T-helper 1 cell (primary cell): ENCODE data around the gene OLFML3.
"Not testable (repeated sequence)": the region's sequence is repeated elsewhere in the genome, so short reads cannot be mapped to it uniquely, and the experiment has no call there.

Experiments used
- DNase-seq, 5 donors: peaks; one replicate each; pipeline ENCODE4 v3.0.0-alpha.2; 2012 to 2020

The OLFML3 gene

DNA sequence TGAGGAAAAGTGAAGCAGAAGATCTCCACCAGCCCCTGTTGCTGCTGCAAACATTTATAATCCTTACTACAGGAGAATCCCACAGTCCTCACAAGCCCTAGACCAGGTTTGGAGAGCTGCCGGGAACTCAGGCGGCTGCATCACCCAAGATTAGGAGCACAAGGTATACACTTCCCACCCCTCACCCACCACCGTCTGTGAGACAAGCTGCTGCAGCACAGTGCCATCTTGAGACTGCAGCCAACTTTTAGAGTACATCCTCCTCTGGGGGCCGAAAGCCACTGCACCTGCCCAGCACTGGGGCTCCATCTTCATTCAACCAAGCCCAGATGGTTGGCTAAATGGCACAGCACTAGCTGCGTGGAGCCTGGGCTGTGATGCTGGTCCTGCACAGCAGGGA, 13.8 kb downstream of the OLFML3 start:
- DNase-seq: no peak

DNA sequence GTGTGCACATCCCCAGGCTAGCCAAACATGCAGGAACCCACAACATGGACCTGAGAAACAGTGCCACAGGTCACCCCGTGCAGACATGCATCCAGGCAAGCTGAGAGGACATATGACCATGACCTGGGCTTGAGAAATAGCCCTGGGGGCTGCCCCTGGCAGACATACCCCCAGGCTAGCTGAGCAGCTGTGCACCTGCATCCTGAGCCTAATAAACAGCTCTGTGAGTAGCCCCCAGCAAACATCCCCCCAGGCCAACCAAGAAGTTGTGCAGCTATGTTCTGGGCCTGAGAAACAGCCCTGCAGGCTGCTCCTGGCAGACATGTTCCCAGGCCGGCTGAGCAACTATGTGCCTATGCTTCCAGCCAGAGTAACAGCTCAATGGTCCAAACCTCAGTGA, 14.5 kb downstream of the OLFML3 start:
- no peak for DNase-seq

DNA sequence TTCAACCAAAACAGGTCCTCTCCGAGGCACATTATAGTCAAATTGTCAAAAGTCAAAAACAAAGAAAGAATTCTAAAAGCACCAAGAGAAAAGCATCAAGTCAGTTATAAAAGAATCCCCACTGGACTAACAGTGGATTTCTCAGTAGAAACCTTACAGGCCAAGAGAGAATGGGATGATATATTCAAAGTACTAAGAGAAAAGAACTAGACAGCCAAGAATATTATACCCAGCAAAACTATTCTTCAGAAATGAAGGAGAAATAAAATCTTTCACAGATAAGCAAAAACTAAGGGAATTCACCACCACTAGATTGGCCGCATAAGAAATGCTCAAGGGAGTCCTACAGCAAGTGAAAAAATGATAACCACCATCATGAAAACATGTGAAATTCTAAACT, 16.1 kb downstream of the OLFML3 start:
- no peak for DNase-seq

DNA sequence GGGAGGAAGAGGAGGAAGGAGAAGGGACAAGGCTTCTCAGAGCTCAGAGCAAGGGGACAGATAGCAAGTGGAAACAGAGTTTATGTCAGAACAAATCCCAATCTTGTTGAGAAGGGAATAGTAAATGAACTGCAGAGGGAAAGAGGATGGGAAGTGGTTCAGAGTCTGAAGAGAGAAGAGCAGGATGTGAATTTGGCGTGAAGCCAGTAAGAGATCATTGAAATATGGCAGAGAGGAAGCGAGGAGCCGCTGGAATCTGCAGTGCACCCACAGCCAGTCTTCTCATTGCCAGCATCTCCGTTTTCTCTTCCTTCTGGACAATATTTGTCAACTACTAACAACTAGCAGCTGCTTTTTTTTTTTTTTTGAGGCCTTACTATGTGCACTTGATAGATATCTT, 19.1 kb downstream of the OLFML3 start:
- no peak for DNase-seq

DNA sequence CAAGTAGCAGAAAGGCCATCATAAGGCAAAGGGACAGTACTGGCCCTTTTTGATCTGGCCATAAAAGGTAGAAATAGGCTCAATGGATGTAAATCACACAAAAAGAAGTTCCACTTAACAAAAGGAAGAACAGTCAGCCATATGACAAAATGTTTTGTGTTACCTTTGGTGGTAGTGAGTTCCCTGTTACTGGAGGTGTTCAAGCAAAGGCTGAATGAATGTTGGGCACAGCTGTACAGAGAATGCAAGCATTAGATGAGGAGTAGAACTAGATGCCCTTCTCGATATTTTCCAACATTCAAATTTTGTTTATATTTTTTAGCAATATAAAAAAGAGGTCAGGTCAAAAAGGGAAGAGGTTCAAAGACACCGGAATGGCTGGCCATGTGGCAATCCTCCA, 20.0 kb downstream of the OLFML3 start:
- DNase-seq: no peak

DNA sequence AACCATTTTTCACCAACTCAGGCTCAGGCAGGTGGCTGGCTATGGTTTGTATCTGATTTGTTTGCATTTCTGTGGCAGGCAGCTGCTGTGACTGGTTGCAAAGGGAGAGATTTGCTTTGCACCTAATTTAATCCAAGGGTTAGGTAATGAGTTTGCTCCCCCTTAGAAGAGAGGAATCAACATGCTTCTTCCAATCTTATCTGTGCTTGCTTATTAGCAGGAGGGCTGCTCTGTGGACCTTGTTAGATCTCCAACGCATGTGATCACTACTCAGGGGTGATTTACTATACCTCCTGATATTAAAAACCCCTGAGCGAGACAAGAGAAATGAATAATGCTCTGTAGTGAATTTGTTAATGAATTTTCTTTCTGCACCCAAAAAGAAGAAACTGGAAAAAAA, 20.5 kb downstream of the OLFML3 start:
- no peak for DNase-seq

DNA sequence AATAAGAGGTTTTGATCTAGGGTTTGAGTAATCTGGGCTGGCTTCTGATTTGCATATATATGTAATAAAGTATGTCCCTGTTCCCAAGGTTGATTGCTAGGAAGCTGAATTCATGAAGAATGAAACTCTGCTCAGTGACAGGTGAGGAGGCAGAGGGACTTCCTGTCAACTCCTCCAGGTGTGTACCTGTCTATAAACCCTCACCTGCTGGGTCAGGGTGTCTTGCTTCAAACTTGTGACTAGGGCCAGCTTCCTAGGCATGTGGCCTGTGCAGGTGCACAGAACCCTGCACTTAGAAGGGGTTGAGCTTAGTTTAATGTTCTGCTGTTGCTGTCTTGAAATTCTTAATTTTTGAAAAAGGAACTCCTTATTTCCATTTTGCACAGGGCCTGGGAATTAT, 21.1 kb downstream of the OLFML3 start:
- DNase-seq: no peak

DNA sequence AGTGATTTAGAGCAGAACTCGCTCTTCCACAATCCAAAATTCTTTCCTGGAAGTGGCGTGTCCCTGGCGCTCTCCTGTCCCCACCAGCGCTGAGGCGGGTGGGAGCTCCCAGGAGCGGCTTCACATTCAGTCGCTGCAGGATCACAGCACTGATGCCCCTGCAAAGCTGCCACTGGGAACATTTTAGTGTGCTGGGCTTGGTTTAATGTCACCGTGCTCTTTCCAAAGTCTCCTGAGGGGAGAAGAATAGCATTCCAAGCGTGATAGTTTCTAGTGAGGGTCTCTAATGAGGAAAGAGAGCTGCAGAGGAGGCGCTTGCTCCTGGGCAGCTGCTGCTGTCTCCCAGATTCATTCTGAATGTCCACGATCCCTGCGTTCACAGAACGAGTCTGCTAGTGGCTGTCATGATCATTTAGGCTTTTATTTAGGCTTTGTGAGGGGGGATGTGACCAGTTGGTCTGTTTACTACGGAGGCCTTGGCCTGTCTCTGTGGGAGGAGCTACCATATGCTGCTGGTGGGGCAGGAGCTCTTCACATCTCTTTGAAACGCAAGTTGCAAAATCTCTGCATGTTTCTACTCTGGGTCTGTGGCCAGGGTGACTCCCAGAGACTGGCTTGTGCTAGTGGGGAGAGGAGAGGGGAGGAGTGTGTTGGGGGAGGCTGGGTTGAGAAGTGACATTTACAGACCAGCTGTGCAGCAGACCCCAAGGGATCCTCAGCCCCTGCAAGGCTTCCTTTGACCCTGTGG, 23.4 kb downstream of the OLFML3 start:
- DNase-seq: no peak

DNA sequence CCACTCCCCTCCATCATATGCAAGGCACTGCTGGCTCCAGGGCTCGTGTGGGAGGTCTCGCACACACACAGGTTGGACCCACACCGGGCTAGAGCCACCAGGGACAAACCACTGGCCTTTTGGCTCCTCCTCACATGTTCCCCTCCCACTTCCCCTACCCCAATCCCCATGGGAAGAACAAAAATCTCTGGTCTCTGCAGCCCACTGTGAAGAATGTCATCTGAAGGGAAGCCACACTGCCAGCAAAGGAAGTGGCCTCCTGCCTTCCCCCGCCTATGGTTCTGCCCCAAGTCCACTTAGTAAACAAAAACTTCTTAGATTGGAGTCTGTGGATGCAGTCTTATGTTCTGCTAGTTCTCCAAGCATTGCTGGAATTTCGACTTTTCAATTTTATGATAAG, 24.2 kb downstream of the OLFML3 start:
- no peak for DNase-seq

DNA sequence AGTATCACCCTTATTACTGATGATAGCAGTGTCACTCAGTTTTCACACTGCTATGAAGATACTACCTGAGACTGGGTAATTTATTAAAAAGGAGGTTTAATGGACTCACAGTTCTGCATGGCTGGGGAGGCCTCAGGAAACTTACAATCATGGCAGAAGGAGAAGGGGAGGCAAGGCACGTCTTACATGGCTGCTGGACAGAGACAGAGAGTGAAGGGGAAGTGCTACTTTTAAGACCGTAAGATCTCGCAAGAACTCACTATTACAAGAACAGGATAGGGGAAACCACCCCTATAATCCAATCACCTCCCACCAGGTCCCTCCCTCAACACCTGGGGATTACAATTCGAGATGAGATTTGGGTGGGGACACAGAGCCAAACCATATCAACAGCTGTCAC, 27.6 kb downstream of the OLFML3 start:
- DNase-seq: not testable (repeated sequence)

DNA sequence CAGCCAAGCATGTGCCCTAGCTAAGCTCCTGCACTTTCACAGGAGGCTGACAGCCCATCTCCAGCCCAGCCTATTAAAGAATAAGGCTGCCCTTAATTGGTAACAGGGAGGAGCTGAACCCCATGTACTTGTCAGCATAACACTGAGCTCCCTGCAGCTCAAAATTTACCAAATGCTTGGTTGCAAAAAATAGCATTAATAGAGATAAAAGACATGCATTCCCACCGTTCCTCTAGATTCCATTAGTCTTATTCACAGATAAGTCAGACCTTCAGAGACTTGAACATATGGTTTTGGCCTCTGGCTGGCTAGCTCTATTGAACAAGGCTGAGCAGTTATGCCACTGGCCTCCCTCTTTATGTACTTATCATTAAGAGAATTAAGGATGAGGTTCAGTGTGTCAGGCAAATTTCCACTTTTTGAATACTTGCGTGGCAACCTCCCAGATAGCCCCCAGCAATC, 29.2 kb downstream of the OLFML3 start:
- DNase-seq: no peak

DNA sequence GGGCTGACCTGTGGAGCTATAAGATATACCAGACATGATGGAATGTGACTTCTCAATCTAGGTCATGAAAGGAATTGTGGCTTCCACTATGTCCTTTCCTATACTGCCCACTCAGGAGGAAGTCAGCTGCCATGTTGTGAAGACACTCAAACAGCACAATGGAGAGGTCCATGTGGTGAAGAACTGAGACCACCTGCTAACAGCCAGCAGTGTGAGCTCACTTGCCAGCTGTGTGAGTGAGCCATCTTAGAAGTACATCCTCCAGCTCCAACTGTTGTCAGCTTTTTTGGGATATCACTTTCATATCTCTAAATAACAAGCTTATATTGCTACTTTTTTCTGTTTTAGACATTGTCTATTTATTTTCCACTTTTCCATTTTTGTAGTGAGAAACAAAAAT, 29.7 kb downstream of the OLFML3 start:
- DNase-seq: no peak

DNA sequence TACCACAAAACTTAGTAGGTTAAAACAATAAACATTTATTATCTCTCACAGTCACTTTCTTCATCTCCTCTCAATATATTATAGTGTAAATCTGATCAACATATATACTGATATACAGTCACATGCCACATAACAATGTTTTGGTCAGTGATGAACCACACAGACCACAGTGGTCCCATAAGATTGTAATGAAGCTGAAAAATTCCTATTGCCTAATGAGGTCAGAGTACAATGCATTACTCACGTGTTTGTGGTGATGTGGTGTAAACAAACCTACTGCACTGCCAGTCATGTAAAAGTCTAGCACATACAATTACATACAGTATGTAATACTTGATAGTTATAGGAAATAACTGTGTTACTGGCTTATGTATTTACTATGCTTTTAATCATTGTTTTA, 30.1 kb downstream of the OLFML3 start:
- no peak for DNase-seq

DNA sequence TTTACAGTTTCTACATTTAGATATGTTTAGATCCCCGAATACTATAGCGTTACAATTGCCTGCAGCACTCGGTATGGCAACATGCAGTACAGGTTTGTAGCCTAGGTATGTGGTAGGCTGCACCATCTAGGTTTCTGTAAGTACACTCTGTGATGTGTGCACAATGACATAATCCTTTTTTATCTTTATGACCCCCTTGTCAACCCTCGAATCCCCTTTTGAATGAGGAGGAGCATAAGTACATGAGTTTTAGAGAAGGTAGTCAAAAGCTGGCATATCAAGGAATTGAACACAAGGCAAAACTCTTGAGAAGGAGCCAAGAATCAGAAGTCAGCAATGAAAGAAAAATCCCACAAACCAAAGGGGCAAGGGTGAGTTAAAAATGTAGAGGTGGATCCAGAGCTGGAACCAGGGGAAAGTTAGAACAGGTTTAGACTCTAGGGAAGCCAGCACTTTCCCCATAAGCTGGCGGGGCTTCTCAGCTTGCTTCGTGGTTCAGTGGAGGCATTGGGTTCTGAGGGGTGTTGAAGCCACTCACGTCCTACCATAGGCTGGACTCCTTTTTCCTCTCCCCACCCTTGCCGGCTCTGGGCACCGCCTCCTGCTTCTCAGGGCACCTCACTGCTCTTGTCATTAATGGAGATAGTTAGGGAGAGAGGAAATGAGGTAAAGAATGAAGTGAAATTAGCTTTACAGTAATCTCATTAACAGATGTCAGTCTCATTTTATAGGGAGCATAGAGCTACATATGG, 31.3 kb downstream of the OLFML3 start:
- DNase-seq: no peak

DNA sequence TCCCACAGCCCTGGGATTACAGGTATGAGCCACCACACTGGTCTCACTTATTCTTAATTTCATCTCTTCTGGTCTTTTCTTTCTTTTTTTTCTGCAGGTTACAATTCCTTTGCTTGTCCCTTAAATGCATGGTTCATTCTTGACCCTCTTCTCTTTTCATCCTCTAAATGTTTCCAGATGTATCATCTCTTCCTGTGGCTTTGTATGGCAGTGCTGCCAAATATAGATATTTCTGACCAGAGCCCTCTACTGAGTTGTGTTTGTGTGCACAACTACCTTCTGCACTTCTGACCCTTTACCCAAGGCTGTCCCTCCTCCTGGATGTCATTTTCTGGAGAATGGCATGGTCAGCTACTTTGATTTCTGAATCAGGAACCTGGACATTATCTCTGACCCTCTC, 32.5 kb downstream of the OLFML3 start:
- no peak for DNase-seq

DNA sequence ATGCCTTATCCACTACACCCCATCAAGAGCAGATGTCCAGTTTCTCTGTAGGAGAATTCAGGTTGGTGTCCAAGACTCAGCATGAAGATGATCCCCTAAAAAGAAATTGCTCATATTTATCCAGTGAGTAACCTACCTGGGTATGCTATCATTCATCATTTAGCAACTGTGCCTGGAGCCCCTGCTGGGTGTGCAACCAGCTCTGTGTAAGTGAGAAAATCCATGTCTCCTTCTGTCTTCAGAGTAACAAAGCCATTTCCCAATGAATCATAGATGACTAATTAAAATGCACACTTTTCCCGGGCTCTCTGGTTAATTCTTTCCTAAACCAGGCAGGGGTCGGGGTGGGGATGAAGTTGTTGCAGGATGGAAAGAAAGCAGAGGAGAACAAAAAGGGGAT, 35.8 kb downstream of the OLFML3 start:
- DNase-seq: no peak

DNA sequence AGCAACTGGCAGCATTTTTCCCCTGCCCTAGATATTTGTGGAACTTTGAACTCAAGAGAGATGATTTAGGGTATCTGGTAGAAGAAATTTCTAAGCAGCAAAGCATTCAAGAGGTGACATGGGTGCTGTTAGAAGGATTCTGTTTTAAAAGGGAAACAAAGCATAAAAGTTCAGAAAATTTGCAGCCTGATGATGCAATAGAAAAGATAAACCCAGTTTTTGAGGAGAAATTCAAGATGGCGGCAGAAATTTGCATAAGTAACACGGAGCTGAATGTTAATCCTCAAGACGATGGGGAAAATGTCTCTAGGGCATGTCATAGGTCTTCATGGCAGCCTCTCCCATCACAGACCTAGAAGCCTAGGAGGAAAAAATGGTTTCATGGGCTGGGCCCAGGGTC, 40.5 kb downstream of the OLFML3 start:
- DNase-seq: not testable (repeated sequence)

DNA sequence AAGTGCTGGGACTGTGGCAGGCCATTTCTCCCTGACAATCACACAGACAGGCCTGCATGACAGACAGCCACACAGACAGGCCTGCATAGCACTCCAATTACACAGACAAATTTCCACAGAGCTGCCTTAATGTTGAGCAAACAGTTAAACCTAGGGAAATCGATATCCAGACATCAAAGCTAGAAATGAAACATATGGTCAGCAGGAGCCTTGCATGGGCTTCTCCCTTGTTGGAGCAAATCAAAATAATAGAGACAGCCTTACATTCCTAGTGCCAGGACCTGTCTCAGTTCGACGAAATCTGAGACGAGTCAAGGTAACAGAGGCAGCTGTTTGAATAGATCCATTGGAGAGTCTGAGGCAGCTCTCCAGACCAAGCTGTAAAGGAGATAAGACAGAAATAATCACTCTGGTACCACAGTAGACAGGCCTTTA, 42.4 kb downstream of the OLFML3 start:
- no peak for DNase-seq

DNA sequence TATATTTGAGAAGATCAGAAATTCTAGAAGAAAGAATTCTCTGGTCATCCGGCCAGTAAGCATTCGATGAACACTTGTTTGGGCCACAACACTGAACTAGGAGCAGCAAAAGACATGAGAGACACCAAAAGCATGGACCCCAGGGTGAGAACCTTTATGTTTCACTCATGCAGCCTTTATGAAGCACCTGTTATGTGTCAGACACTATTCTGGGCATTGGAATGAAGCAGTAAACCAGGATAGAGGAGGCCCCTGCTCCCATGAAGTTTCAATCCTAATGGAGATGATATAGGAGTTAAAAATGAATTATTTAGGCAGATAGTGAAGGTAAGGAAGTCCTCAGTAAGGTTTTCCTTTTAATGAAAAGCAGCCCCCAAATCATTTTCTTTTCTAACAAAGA, 43.6 kb downstream of the OLFML3 start:
- DNase-seq: no peak

DNA sequence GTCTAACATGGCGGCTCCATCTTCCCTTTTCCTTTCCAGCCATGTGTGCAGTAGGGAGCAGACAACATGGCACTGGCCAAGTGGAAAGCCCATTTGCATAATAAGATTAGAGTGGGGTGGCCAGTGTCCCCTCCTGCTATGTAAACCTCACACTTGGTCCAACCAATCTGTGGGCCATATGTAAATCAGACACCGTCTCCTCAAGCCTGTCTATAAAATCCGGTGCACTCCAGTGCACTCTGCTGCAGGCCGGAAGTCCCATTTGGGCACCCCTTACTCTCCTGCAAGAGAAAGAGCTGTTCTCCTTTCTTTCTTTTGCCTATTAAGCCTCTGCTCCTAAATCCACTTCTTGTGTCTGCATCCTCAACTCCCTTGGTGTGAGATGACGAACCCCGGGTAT, 44.1 kb downstream of the OLFML3 start:
- no peak for DNase-seq

DNA sequence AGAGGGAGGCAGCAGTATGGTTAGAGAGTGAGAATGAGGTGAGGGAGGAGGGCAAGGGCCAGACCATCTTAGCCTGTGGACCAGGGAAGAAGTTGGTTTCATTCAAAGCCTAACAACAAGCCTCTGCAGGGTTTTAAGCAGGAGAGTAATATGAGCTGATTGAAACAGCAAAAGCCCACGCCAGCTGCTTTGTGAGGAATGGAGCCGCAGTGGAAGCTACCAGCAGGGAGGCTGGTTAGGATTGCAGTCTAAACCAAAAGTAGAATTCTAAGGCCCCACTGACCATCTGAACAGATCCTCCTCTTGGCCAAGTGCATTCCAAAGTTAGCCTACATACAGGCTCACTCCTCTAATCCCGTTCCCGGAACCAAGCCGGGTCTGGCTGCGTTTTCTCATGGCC, 44.8 kb downstream of the OLFML3 start:
- DNase-seq: no peak

DNA sequence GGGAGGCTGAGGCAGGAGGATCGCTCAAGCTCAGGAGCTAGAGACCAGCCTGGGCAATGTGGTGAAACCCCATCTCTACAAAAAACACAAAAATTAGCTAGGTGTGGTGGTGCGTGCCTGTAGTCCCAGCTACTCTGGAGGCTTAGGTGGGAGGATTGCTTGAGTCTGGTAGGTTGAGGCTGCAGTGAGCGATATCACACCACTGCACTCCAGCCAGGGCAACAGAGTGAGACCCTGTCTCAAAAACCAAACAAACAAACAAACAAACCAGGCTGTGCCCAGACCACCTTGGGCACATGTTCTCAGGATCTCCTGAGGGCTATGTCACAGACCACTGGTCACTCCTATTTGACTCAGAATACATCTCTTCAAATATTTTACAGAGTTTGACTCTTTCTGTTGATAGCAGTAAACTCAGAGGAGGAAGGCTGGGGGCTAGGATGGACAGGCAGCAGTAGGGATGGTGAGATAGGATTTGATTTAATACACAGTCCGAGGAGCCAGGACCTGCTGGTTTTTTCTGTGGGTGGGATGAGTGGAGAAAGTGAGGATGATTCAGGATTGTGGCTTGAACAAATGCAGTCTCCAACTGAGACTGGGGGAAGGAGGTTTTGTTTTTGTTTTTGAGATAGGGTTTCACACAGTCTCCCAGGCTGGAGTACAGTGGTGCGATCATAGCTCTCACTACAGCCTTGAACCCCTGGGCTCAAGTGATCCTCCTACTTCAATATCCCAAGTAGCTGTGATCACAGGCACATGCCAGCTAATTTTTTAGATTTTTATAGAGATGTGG, 46.5 kb downstream of the OLFML3 start:
- DNase-seq: no peak

DNA sequence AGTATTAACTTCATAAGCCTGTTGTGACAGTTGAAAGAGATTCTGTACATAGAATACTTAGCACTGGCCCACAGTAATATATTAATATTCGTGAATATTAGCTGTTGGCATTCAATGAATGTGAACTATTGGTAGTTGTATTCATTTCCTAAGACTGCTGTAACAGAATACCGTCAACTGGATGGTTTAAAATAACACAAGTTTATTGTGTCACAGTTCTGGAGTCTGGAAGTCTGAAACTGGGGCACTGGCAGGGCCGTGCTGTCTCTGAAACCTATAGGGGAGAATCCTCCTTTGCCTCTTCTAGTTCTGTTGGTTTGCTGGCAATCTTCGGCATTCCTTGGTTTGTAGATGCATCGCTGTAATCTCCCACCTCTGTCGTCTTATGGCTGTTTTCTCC, 47.5 kb downstream of the OLFML3 start:
- DNase-seq: no peak
